GM21576 (cell line): Measurements from ENCODE around the gene PPARA.

Experiments
- ATAC-seq: cut with Tn5 transposase; IDR thresholded peaks from one replicate; pipeline ENCODE4 v1.9.1; 2021; ENCODE audit warnings: mild to moderate bottlenecking, moderate library complexity; ENCODE audit not compliant: unreplicated experiment

Gene PPARA

GRCh38 chr22:46202897-46203600 is 52.7 kb downstream of the PPARA start:
- ATAC-seq: no peak

DNA sequence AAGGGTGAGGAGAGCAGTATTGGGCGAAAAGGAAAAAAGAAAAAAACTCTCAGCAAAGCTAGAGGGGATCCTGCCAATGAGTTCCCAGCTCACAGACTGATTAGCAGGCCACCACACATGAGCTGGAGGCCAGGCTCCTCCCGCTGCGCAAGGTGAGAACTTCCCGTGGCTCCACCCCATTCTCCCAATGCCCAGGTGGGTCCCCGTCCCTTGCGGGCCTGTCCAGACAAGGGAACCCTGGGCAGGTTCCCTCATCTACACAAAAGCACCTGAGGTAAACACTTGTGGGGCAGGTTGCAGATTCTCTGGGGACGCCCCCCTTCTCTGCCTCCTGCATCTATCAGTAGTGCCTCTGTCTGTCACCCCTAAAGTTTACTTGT is 53.3 kb downstream of the PPARA start:
- ATAC-seq: no peak

DNA sequence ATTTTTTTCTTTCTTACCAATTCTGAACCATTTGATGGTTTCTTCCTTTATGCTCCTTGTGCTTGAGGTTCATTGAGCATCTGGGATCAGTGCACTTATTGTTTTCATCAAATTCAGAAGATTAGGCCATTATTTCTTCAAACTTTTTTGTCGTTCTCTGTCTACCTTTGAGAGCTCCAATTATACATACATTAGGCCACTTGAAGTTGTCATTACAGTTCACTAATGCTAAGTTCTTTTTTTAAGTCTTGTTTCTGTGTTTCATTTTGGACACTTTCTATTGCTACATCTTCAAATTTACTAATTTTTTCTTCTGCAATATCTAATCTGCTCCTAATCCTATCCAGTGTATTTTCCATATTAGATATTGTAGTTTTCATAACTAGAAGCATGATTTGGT is 58.9 kb downstream of the PPARA start:
- no peak for ATAC-seq

- no peak for ATAC-seq
Measured at GRCh38 chr22:46212195-46212594, 61.9 kb downstream of the PPARA start.

- no peak for ATAC-seq
Measured at GRCh38 chr22:46213052-46213451, 62.7 kb downstream of the PPARA start.

GRCh38 chr22:46214149-46214548 is 63.8 kb downstream of the PPARA start:
- ATAC-seq: no peak

GRCh38 chr22:46214616-46215015 is 64.3 kb downstream of the PPARA start:
- ATAC-seq: no peak

DNA sequence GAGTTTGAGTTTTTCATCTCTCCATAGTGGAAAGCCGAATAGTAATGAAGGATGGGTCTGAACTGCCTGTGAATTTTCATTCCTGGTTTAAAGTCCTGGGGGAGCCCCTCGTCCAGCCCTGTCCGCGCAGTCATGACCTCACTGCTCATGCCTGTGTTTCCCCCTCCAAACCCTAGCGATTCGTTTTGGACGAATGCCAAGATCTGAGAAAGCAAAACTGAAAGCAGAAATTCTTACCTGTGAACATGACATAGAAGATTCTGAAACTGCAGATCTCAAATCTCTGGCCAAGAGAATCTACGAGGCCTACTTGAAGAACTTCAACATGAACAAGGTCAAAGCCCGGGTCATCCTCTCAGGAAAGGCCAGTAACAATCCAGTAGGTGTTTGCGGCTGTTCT is 69.3 kb downstream of the PPARA start:
- ATAC-seq: no peak

DNA sequence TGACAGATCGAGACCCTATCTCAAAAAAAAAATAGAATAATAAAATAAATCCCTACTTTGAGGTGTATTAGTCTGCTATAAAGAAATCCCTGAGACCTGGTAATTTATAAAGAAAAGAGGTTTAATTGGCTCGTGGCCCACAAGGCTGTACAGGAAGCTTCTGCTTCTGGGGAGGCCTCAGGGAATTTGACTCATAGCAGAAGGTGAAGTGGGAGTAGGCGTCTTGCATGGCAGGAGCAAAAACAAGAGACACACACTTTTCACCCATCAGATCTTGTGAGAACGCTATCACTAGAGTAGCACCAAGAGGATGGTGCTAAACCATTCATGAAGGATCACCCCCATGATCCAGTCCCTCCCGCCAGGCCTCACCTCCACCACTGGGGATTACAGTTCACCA is 70.6 kb downstream of the PPARA start:
- ATAC-seq: no peak

DNA sequence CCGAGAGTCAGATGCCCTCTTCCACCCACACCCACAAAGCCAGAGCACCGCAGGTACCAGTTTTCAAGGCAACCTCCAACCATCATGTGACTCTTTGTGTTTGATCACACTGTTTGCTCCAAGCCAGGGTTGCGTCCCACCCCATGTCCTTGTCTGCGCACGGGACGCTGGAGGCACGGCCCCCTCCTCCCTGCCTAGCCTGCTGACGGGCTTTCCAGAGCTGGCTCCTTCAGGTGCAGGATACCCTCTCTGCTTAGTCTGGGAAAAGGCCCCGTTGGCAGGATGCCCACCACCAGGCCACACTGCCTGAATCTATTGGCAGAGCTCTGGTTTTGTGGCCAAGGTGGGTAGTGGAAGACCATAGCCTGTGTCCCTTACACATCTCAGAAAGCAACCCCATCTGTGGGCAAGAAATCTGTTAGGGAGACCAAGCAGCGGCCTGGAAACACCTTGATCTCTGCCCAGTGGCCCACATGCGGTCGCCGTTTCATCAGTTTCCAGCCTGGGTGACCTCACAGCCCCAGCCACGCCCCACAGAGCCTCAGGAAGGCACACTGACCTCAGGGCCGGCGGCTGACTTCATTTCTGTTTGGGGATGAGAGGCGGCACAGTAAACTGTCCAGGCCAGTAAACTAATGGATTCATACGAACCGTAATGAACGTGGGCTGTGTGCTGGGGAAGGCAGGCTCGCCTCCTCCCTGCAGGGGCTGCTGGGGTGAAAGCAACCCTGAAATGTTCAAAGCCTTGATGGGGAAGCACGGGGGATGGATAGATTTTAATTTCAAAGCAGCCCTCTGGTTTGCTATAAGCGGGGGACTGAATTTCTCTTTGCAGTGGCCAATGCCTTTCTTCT is 73.9 kb downstream of the PPARA start:
- ATAC-seq: no peak

DNA sequence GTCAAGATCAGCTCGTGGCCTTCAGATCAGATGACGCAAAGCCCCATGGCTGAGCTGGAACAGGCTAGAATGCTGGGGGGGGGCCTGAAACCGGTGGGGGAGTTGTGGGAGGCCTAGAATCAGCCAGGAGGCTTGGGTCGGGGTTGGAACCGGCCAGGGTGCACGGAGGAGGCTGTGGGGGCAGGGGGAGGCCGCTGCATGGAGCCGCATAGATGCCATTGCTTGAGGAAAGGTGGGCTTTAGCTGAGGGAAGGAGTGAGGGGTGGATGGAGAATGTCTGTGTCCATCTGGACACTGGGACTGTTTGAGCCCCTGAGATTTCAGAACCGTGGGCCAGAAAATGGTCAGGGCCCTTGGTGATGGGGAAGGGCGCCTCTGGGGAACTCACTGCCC is 74.6 kb downstream of the PPARA start:
- no peak for ATAC-seq

DNA sequence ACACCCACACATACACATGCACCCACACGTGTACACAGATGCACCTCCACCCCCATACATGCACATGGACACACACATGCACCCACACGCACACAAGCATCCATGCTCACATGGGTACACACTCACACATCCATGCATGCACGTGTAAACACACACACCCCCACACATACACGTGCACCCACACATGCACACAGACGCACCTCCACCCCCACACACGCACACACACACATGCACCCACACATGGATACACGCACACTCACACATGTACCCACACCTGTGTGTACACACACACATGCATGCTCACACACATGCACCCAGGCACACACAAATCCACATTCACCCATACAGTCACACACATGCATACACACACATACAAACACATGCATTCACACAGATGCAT is 75.3 kb downstream of the PPARA start:
- no peak for ATAC-seq

DNA sequence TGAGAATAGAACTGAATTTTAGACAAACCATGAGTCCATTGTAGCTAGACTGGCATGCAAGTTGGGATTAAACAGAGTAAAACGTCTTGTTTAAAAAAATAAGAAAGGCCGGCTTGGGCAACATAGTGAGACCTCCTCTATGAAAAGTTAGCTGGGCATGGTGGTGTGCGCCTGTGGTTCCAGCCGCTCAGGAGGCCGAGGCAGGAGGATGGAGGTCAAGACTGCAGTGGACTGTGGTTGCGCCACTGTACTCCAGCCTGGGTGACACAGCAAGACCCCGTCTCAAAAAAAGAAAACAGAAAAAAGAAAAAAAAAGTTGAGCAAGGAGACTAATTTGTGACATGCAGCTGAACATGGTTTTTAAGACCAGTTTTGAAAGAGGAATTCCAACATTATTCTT is 76.3 kb downstream of the PPARA start:
- ATAC-seq: no peak

- ATAC-seq: no peak
Measured at GRCh38 chr22:46229701-46230100, 79.4 kb downstream of the PPARA start.

DNA sequence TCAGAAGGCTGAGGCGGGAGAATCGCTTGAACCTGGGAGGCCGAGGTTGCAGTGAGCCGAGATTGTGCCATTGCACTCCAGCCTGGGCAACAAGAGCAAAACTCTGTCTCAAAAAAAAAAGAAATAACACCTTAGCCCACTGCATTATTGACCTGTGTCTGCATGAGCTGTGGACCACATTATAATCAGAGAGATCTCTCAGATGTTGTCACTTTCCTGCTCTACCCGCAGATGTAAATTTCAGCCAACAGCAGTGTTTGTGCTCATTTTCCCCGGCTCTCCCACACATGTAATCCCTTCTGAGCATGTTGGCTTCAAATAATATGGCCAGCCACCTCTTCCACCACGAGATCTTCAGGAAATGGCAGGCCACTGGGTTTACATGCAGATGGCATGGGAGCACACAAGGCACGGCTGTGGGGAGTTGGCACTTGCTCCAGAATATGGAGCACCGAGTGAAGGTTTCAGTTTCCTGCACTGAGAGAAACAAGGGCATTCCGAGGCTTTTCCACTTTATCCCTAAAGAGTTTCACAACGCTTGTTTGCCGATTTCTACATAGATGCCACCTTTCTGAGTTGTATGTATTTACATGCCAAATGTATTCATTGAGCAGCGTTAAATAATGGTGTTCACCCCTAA is 80.1 kb downstream of the PPARA start:
- no peak for ATAC-seq

GRCh38 chr22:46233231-46233630 is 82.9 kb downstream of the PPARA start:
- ATAC-seq: no peak

GRCh38 chr22:46234969-46235368 is 84.6 kb downstream of the PPARA start:
- no peak for ATAC-seq

DNA sequence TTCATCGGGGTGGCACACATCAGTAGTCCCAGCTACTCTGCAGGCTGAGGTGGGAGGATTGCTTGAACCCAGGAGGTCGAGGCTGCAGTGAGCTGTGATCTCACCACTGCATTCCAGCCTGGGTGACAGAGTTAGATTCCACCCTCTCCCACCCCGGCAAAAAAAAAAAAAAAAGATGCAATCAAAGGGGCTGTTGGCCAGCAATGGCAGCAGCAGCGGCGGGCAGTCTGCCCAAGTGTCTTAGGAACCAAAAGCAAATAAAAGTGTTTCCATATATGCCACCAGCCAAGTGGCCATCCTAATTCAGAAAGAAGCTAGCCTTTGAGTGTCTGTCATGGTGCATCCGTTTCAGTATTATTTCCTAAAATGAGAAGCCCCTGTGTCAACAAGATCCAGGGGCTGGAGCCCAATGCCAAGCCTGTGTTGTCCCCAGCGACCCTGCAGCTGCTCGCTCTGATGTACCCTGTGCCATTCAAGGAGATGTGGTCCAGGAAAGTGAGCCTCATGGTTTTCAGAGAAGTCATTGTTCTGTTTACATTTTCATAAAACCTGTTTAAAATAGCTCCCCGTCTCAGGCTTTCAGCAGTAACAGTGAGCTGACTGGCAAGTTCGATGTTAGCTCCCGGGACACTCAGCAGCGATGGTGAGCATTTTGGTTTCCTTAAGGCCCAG is 87.3 kb downstream of the PPARA start:
- ATAC-seq: no peak

DNA sequence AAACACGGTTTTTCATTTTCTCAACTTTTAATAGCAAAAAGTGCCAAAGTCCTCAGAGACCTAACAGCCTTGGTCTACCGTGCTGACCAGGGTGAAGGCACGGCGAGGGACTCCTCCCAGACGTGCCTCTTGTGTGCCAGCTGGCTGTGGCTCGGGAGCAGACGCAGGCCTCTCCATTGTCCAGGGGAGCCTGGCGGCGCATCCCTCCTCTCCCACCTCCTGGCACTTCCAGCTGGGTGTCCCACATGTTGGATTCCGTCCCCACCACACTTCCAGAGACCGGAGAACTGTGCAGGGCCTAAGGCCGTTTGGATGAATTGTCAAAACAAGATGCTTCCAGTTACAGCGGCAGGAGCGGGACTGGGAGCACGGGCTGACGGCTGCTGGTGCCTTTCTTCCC is 88.2 kb downstream of the PPARA start:
- ATAC-seq: no peak

DNA sequence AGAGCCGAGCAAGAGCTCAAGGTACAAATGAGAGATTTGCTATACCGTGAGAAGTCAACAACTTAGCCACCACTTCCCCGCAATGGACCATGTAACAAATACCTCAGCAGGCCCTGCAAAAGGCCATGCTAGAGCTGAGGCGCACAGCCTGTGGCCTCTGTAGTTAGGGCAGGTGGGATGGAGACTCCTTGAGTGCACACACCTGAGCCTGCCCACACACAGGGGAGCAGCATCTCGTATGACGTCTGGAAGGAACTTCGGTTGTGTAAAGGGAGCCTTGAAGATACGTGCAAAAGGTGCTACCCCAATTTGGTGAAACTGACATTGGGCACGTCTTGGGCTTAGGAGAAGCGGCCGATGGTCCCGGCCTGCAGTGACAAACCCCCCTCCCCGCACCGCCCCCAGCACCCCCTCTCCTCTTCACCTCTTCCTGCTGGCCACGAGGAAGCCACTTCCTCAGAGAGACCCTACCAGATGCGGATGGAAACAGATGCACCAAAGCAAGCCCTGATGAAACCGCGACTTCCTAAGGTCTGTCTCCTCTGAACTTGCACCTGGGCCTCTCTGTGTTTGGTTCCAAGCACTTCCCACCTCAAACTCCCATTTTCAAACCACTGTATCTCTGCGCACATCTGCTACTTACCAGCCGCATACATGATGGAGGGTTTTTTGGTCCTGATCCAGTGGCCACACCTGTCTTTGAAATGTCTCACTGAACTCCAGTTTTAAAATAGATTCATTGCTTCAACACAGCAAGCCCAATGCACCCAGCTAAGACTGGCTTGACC is 89.1 kb downstream of the PPARA start:
- ATAC-seq: no peak

DNA sequence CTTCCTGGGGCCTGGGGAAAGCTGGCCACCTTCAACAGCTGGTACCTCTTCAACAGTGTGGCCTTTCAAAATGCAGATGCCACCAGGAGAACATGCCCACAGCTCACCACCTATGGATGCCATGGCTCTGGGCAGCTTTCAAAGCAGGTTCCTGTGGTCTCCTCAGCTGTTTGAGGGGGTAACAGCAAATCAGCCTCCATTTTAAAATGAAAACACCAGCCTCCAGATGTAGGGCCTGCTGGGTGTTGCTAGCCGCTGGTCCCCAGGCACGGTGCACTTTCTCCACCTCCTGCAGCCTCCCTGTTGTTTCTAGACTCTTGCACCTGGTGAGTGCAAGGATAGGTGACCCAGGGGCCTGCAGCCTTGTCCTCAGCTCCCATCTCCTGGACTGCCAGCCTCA is 89.7 kb downstream of the PPARA start:
- ATAC-seq: no peak
